GM18868 (cell line): ENCODE measurements around the gene OPN4.

ENCODE experiments used
- ATAC-seq: cut with Tn5 transposase; IDR thresholded peaks from one replicate; pipeline ENCODE4 v1.9.1; 2021; ENCODE audit warnings: mild to moderate bottlenecking, moderate library complexity; ENCODE audit not compliant: unreplicated experiment

Gene OPN4

GRCh38 chr10:86646933-86647332 is 7.4 kb upstream of the OPN4 start:
- no peak for ATAC-seq

GRCh38 chr10:86647773-86648703 is 6.3 kb upstream of the OPN4 start:
- ATAC-seq = no peak

GRCh38 chr10:86648704-86649427 is 5.5 kb upstream of the OPN4 start:
- no peak for ATAC-seq

- ATAC-seq = no peak
Observed at GRCh38 chr10:86649471-86650150, 4.7 kb upstream of the OPN4 start.

DNA sequence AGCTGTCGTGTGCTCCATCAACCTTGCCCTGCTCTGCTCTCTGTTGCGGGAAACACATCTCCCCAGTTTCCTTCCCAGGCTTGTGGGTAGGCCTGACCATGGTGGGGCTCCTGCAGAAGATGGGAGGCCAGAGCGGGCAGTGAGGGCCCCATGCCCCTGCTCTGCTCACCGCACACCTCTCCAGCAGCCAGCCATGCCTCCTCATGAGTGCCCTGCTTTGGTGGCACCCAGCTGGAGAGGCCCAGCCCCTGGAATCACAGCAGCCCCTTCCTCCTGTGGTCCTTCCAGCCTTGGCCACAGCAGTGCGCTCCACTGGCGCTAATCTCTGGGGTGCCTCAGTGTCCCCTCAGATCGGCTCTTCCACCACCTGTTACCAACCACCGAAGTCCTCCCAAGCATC is 4.2 kb upstream of the OPN4 start:
- no peak for ATAC-seq

DNA sequence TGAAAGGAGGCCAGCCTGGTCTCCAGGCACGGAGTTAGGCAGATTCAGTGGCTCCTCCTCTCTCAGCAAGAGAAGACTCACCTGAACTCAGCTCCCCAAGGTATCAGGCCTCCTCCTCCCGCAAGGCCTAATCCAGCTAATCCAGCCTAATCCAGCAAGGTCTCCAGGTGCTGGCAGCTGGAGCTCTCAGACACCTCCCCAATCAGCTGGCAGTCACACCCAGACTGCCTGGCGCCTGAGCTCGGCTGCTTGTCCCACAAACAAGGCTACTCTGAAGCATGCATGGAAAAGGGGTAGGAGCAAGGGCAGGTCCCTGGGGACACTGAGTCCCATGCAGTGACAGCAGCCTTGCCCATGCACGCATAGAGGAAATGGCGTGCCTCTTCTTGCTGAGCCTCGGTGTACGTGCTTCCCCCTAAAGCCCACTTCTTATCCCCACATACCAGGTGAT is 3.3 kb upstream of the OPN4 start:
- ATAC-seq = no peak

- ATAC-seq = no peak
Observed at GRCh38 chr10:86651631-86652331, 2.6 kb upstream of the OPN4 start.

DNA sequence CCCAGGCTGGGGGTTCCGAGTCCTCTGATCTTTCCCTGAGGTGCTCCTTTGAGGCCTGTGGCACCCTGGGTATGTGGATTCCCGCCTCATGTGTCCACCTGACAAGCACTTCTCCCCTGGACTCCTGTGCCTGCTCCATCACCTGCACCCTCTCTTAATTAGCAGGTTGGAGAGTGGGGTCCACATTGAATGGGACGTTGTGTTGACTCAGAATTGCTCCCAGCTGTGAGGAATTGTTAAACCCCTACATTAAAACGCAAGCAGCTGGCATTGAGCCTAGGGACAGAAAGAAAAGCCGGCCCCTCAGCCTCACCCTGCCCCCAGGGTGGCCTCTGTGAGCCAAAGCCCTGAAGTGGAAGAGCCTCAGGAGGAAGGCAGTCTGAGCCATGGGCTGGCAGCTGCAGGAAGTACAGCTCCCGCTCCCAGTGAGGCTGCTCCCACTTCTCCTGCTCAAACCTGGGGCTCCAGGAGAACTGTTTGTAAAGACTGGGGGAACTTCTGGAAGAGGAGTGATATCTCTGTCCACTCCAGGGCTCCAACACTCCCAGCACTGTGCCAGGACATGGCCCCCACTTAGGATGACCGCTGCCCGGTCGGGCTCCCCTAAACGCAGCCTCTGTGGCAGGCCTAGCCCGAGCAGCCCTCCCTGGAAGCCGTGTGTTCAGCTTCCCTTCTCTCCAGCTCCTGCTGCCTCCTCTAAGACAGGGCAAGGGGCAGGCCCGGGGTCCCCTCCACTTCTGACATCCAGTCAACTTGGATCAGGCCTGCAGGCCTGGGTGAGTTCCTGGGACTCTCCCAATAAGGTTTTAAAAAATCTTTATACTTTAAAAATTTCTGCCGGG is 1.8 kb upstream of the OPN4 start:
- ATAC-seq = no peak

DNA sequence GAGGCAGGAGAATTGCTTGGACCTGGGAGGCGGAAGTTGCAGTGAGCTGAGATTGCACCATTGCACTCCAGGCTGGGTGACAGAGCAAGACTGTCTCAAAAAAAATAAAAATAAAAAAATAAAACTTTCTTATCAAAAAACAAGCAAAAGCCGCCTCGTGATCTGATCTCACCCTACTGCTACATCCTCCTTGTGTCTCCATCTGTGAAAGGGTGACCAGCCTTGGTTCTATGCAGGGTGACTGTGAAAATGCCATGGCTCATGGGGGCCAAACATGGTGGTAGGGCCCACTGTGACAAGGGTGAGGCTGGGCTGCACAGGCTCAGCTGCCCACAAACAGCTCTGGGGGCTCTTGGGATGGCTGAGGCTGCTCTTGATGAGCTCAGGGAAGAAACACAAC is 968 bp upstream of the OPN4 start:
- no peak for ATAC-seq

GRCh38 chr10:86653987-86654386 is 360 bp upstream of the OPN4 start:
- no peak for ATAC-seq

GRCh38 chr10:86655173-86655540 is 810 bp downstream of the OPN4 start:
- no peak for ATAC-seq

DNA sequence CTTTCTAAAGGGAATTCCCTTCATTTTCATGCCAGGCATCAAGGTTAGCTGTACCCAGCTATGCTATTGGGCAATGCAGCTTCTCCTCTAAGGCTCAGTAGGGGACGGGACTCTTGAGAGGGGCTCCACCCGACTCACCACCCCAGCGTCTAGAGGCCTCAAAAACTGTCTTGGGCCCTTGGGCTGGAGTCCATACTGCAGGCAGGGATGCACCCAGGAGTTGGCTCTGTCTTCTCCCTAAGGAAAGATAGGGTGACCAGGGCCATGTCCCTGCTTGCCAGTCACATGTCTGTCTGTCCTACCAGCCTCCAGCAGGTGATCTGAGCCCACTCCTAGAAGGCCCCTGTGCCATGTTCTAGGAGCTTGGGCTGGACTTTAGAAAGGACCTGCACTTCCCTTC is 1.2 kb downstream of the OPN4 start:
- ATAC-seq = no peak

GRCh38 chr10:86657011-86657395 is 2.7 kb downstream of the OPN4 start:
- no peak for ATAC-seq

DNA sequence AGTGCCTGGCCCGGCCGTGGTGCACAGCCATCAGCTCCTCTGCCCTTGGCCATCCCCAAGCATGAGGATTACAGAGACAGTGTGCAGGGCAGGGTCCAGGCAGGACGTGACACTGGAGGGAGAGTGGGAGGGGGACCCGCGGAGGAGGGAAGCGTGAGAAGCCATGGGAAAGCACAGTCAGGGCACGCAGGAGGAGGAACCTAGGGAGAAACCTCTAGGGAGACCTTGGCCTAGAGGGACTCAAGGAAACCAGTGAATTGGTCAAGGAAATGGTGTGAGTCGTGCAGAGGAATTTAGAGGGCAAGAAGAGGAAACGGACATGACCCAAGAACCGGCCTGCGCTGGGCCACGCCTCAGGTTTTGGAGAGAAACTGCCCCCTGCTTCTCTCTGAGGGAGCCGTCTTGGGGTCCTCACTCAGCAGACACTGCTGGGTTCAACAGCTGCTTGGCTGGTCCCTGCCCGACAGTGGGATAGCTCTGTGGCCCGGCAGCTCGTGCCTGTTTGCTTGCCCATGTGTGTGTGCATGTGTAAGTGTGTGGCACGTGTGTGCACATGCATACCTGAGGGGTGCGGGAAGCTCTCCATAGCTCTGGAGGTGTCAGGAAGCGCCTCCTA is 3.2 kb downstream of the OPN4 start:
- ATAC-seq = no peak

- ATAC-seq = no peak
Observed at GRCh38 chr10:86658261-86658741, 4.0 kb downstream of the OPN4 start.

DNA sequence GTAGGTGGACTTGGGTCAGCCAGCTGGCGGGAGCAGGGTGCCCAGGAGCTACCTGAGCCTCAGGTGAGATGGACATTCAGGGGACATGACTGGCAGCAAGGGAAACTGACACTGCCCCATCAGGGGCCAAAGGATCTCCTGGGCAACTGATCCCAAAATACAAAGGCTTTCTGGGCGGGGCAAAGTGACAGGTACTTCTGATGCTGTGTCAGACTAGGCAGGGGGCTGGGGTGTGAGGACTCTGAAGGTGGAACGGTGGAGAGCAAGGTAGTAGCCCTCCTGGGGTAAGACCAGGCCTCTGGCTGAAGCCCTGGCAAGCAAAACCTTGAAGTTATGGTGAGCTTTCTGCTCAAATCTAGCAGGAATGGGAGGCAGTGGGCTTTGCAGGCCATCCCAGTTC is 4.4 kb downstream of the OPN4 start:
- ATAC-seq = no peak

- no peak for ATAC-seq
Observed at GRCh38 chr10:86659161-86659691, 4.9 kb downstream of the OPN4 start.

DNA sequence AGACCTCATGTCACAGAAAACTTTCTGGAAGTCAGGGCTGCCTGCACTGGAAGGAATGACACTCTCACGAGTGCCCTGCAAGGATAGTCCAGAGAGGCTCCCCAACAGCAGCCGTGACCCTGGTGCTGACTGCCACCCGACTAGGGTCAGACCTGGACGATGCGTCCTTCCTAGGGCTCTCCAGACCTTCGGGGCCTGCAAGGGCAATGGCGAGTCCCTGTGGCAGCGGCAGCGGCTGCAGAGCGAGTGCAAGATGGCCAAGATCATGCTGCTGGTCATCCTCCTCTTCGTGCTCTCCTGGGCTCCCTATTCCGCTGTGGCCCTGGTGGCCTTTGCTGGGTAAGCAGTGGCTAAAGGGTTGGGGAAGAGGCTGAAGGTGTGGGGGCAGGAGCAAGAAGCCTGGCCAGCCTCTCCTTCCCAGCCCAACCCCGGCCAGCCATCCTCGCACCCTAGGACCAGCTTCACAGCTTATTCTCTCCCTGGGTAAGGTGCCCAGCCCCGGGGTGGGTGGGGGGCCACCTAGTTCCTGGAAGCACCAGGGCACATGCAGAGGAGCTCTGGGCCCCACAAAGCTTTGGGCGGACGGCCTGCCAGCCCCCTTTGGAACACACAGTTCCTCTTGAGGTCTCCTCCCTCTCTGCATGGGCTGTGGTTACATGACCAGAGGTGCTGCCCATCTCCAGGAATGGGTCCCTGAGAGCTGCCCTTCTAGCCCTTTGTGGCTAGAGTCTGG is 5.5 kb downstream of the OPN4 start:
- no peak for ATAC-seq
